CD1c-positive myeloid dendritic cell (primary cell): ENCODE measurements around the gene PRIMPOL.

Source experiments
- DNase-seq: peaks from one replicate; pipeline ENCODE4 v3.0.0-alpha.2; 2016; ENCODE audit errors: extremely low spot score

Gene PRIMPOL

DNA sequence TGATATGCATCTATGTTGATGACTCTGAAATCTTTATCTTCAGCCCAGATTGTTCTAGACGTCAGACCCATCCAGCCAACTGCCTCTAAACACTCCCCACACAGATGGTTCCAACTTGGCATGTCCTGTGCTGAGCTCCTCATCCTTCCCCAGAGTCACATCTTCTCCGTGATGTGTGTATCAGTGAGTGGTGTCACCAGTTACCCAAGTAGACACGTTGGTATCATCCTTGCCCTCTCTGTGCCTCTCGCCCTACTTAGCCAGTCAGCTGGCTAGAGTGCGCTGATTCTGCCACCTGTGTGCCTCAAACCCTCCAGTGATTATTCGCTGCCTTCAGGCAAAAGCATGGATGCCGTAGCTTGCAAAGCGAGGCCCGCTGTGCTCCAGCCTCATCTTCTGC, 18.6 kb downstream of the PRIMPOL start:
- no peak for DNase-seq

- no peak for DNase-seq
Observed at GRCh38 chr4:184668511-184669114, 19.1 kb downstream of the PRIMPOL start.

DNA sequence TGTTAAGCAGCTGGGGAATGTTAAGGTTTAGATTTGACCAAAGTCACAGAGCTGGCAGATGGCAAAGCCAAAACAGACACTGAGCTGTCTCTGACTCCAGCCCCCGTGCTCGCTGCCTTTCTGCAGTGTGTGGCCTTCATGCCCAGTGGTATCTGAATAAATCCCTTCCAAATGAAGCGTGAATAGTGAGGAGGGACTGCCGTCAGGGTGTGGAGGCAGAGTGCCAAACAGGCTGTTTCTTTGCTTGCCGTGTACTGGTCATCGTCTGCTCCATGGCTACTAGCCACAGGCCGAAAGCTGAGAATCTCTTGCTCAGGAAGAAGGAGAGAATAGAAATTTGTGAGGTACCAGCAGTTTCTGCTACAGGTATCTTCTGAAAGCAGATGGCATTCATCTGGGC, 19.7 kb downstream of the PRIMPOL start:
- no peak for DNase-seq

- no peak for DNase-seq
Observed at GRCh38 chr4:184671101-184671500, 21.6 kb downstream of the PRIMPOL start.

DNA sequence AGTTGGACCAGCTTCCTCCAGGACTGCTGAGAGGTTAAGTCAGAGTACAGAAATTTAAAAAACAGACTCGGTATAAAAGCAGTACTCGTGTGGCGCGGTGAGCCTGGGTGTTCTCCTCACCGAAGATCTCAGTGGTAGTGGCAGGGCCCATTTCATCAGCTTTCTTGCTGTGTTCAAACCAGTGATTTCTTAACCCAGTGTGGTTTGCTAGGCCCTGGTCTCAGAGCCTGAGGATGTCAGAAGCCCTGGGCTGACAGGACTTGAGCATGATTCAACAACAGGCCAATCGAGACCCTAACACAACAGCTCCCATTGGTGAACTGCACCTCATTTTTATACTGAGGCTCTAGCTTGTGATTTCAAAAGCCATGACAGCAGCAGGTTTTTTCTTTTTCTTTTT, 23.2 kb downstream of the PRIMPOL start:
- DNase-seq: no peak

DNA sequence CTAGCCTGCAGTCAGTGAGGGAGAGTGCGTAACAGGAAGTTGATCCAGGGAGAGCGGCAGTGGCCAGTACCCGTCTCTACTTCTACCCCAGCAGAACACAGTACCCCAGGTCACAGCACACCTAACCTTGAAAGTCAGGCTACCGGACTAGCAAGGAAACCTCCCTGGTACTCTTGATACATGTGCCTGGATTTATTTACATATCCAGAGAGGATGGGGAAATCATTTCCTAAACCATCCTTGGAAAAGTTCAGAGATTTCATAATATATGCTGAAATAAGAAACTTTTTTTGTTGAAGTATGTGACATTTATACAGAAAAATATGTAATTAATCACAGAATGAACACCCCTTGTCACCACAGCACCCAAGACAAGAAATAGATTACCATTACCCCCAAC, 24.5 kb downstream of the PRIMPOL start:
- DNase-seq: no peak

DNA sequence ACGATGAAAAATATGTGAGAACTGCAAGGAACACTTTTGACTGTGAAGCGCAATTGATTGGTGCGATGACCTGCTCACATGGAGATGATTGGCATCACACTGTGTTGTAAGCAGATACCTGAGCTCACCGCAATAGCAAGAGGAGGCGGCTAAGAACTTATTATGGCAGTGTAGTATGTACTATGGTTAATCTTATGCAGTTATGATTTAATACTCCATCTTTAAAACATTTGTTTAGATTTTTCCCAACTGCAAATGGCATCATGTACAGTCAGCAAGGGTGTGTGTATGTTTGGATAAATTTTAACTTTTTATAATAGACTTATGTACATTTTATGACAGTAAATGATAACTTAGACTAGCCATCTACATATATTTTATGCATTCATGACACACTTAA, 25.5 kb downstream of the PRIMPOL start:
- no peak for DNase-seq

DNA sequence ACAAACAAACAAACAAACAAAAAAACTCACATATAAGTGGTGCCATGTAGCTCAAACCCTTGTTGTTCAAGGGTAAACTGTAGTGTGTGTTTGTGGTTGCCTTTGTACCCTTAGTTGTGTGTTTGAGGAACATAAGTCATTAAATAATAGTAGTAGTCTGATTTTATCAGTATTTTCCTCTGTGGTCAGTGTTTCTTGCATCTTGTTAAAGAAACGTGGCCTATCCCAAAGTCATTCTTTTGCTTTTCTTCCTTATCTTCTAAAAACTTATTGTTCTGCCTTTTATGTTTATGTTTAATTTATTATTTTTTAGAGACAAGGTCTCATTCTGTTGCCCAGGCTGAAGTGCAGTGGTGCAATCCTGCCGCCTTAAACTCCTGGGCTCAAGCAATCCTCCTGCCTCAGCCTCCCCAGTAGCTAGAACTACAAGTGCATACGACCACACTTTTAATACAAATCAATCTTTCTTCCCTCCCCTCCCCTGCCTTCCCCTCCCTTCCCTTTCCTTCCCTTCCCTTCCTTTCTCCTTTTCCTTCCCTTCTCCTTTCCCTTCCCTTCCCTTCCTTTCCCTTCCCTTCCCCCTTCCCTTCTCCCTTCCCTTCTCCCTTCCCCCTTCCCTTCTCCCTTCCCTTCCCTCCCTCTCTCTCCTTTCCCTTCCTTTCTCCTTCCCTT, 26.4 kb downstream of the PRIMPOL start:
- no peak for DNase-seq

GRCh38 chr4:184680698-184681097, 31.2 kb downstream of the PRIMPOL start:
- DNase-seq: no peak

- no peak for DNase-seq
Observed at GRCh38 chr4:184681916-184682315, 32.4 kb downstream of the PRIMPOL start.

DNA sequence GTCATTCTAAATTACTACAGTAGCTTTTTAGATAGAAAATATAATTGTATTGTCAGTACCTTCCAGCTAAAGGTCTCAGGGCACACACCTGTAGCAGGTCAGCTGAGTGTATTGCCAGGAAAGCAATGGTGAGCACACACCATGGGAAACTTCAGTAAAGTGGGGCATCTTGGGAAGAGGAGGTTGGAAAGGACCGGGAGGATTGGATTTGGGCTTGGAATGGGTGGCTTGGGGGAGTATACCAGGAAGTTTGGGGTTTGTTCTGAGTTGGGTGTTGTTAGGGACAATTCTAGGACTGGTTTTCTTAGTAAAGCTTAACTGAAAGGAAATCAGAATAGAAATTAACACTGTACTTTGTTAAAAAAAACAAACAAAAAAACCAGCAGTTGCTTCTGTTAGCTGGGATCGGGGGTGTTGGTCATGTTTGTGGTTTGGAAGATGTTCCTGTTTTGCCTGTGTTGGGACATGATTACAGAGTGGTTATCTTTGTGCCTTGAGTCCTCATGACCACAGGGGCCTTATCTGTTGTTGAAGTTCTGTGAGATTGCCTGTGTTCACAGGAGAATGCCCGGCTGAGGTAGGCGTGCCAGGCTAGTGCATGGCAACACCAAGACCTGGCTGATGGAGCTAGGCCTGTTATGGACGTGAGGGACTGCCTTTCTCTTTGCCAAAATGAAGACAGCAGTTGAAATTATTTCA, 35.1 kb downstream of the PRIMPOL start:
- DNase-seq: peak; percentile 61

GRCh38 chr4:184688005-184688404, 38.5 kb downstream of the PRIMPOL start:
- no peak for DNase-seq

DNA sequence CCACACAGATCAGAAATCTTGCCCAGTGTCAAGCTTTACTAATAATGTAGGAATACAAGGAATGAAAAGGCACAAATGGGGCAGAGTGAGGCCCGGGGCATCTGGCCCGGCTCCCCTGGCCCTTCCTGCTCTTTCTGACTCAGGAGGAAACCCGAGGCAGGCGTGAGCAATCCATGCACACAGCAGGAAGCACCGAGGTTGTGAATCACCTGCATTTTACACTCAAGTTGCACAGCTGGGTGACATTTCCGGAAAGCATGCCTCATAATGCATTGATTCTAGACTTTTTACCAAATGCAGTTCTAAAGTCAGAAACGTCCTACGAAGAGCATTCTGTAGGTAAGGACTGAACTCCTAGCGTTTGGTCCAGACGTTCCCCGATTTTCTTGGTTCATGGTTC, 38.9 kb downstream of the PRIMPOL start:
- DNase-seq: no peak

- no peak for DNase-seq
Observed at GRCh38 chr4:184689681-184690080, 40.1 kb downstream of the PRIMPOL start.

- DNase-seq: no peak
Observed at GRCh38 chr4:184693056-184693455, 43.5 kb downstream of the PRIMPOL start.

GRCh38 chr4:184694412-184694956, 44.9 kb downstream of the PRIMPOL start:
- no peak for DNase-seq

DNA sequence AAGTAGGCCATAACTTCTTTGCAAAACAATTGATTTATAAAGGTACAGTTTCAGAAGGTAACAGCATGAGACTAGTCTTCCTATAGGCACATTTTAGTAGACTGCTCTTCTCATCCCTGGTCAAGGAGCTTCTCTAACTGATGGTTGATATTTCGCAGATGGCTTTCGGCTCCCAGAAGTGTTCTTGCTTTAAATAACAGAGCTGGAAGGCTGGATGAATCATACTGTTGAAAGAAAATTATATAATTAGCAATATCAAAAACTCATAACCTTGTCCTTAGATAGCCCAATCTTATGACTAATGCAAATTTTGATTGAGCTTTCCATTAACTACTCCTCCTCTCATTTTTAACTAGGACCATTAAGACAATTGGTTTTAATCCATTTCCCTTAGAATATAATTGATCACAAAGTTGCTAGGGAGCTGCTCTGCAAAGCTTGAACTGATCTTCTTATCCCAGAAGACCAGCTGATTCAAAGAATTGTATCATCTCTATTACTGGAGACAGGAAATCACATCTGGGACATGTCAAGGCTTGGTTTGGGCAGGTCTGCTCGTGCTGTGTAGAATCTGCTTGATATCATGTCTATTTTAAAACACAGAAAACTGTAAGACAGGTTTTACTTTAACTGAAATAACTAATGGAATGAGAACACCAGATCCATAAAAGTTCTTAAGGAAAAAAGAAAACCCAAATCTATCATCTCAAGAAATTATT, 45.8 kb downstream of the PRIMPOL start:
- DNase-seq: no peak

- DNase-seq: no peak
Observed at GRCh38 chr4:184697956-184698355, 48.4 kb downstream of the PRIMPOL start.

- no peak for DNase-seq
Observed at GRCh38 chr4:184699941-184700340, 50.4 kb downstream of the PRIMPOL start.

- no peak for DNase-seq
Observed at GRCh38 chr4:184702114-184702513, 52.6 kb downstream of the PRIMPOL start.

DNA sequence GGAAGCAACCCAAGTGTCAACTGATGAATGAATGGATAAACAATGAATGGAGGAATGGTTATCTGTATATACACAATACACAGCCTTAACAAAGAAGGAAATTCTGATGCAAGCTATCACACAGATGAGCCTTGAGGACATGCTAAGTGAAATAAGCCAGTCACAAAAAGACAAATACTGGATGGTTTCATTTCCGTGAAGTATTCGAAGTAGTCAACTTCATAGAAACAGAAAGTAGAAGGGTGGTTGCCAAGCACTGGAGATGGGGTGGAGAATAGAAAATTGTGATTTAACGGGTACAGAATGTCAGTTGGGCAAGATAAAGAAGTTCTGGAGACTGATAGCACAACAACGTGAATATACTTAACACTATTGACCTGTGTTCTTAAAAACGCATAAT, 56.2 kb downstream of the PRIMPOL start:
- DNase-seq: no peak

DNA sequence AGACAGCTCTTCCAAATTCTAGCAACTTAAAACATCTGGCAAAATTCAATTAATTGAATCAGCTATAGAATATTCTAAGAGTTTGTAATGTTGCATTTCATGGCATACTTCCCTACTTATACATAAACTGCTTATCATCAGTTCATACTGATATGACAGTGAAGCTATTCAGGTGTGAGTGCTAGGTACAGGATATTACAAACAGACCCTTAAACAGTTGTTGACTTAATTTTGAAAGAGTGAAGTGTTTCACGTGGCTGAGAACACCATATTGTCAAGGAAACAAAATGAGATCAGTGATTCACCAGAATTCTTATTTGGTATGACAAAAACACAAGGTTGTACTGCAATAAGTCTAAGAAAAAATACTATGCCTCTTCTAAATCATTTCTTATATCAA, 56.9 kb downstream of the PRIMPOL start:
- DNase-seq: no peak
